ENCODE data around the gene CFHR5.
"Not testable (repeated sequence)": the region's sequence is repeated elsewhere in the genome, so short reads cannot be mapped to it uniquely, and the experiment has no call there.

The CFHR5 gene

GRCh38 chr1:197024460-197024859, 47.1 kb downstream of the CFHR5 start:
- DNase-seq: no peak

- DNase-seq: no peak
Observed at GRCh38 chr1:197027359-197027758, 50.0 kb downstream of the CFHR5 start.

- no peak for DNase-seq
Observed at GRCh38 chr1:197029749-197030148, 52.4 kb downstream of the CFHR5 start.

GRCh38 chr1:197034631-197035339, 57.4 kb downstream of the CFHR5 start:
- not testable (repeated sequence) for DNase-seq

GRCh38 chr1:197036861-197037260, 59.5 kb downstream of the CFHR5 start:
- DNase-seq: no peak

- no peak for DNase-seq
Observed at GRCh38 chr1:197041486-197042353, 64.4 kb downstream of the CFHR5 start.

GRCh38 chr1:197042676-197043341, 65.5 kb downstream of the CFHR5 start:
- peak; percentile 34 for DNase-seq

- DNase-seq: no peak
Observed at GRCh38 chr1:197049100-197049499, 71.7 kb downstream of the CFHR5 start.

Data from NCI-H2029 (cell line).